ENCODE data around the gene ZMIZ2. TPM values are rescaled to one million over a fixed set of nuclear protein-coding genes. Genes with fewer than 3 reads are reported as not detected.
A peak's percentile ranks its signal among the peaks of the same experiment; 100 is the strongest.

ZMIZ2 gene
- total RNA-seq, 1 experiment from 2014 or later = 269 TPM

- H3K27me3 Mint-ChIP-seq (ENCODE audit: unreplicated experiment) = no peaks in the 10 kb centered on the region
- TF ChIP-seq CTCF (IDR thresholded peaks at IDR 0.05; ENCODE audit: unreplicated experiment) = no peak
- BruUV-seq (replicated peaks) = no TSS peak
- H3K36me3 Mint-ChIP-seq (ENCODE audit: insufficient read depth, unreplicated experiment) = peaks cover 40% of the 10 kb centered on the region
- H3K4me1 Mint-ChIP-seq (ENCODE audit: low read depth, unreplicated experiment) = peaks cover under 1% of the 10 kb centered on the region
- H3K27ac Mint-ChIP-seq (ENCODE audit: unreplicated experiment) = no peak overlapping the region
- DNase-seq = no peak
- intact Hi-C loops (cut with micrococcal nuclease; ENCODE audit: unreplicated experiment) = no loop called here
- CTCF ChIA-PET = interaction anchor here (0.5 kb wide), 1 partner anchor 126 kb away, joined by 8 read pairs; no protein-coding TSS in a partner anchor
- H3K4me3 Mint-ChIP-seq (ENCODE audit: low read depth, unreplicated experiment) = peak overlapping the region; percentile 12
- H3K9me3 Mint-ChIP-seq (ENCODE audit: low read depth, unreplicated experiment) = no peaks in the 10 kb centered on the region
Measured at GRCh38 chr7:44794331-44794730, 45.7 kb downstream of the ZMIZ2 start.

- Mint-ChIP-seq H3K4me3 (ENCODE audit: low read depth, unreplicated experiment) (peak overlapping the region; percentile 83), H3K9me3 (ENCODE audit: low read depth, unreplicated experiment) (no peaks in the 10 kb centered on the region), H3K36me3 (ENCODE audit: insufficient read depth, unreplicated experiment) (peaks cover 57% of the 10 kb centered on the region), H3K27me3 (ENCODE audit: unreplicated experiment) (no peaks in the 10 kb centered on the region), H3K27ac (ENCODE audit: unreplicated experiment) (peak overlapping the region; percentile 97), H3K4me1 (ENCODE audit: low read depth, unreplicated experiment) (peaks cover 17% of the 10 kb centered on the region)
- no peak for DNase-seq
- no peak for TF ChIP-seq CTCF (IDR thresholded peaks at IDR 0.05; ENCODE audit: unreplicated experiment)
- intact Hi-C loops (cut with micrococcal nuclease; ENCODE audit: unreplicated experiment) = loop anchor here (5.0 kb wide), 2 partner anchors 84 to 209 kb away; no protein-coding TSS in a partner anchor
- TSS peak; percentile 77 for BruUV-seq (replicated peaks)
- CTCF ChIA-PET = no interaction called here
Measured at GRCh38 chr7:44796034-44796503, 47.4 kb downstream of the ZMIZ2 start.

- CTCF ChIA-PET = no interaction called here
- no peak for TF ChIP-seq CTCF (IDR thresholded peaks at IDR 0.05; ENCODE audit: unreplicated experiment)
- intact Hi-C loops (cut with micrococcal nuclease; ENCODE audit: unreplicated experiment) = loop anchor here (5.0 kb wide), 2 partner anchors 84 to 209 kb away; no protein-coding TSS in a partner anchor
- BruUV-seq (replicated peaks) = TSS peak; percentile 13
- H3K27ac Mint-ChIP-seq (ENCODE audit: unreplicated experiment) = peak within 1 kb of the TSS; percentile 97
- H3K36me3 Mint-ChIP-seq (ENCODE audit: insufficient read depth, unreplicated experiment) = peaks cover 64% of the 10 kb centered on the region
- peak; percentile 100 for DNase-seq
- peak within 1 kb of the TSS; percentile 83 for H3K4me3 Mint-ChIP-seq (ENCODE audit: low read depth, unreplicated experiment)
- H3K9me3 Mint-ChIP-seq (ENCODE audit: low read depth, unreplicated experiment) = no peaks in the 10 kb centered on the region
- H3K27me3 Mint-ChIP-seq (ENCODE audit: unreplicated experiment) = no peaks in the 10 kb centered on the region
- peaks cover 23% of the 10 kb centered on the region for H3K4me1 Mint-ChIP-seq (ENCODE audit: low read depth, unreplicated experiment)
Measured at GRCh38 chr7:44796504-44797328, 48.1 kb downstream of the ZMIZ2 start, which contains the start of gene PPIA. PPIA (plus strand) TSS chr7:44796681; CDS start chr7:44796725, 44 bp downstream.

GRCh38 chr7:44797329-44798258 is 48.9 kb downstream of the ZMIZ2 start:
- BruUV-seq (replicated peaks) = TSS peak; percentile 49
- peak overlapping the region; percentile 97 for H3K27ac Mint-ChIP-seq (ENCODE audit: unreplicated experiment)
- peaks cover 73% of the 10 kb centered on the region for H3K36me3 Mint-ChIP-seq (ENCODE audit: insufficient read depth, unreplicated experiment)
- CTCF ChIA-PET = interaction anchor here (1.5 kb wide), 1 partner anchor 50 kb away, joined by 8 read pairs; the partner anchor contains the start of gene H2AZ2
- no peaks in the 10 kb centered on the region for H3K9me3 Mint-ChIP-seq (ENCODE audit: low read depth, unreplicated experiment)
- peak overlapping the region; percentile 83 for H3K4me3 Mint-ChIP-seq (ENCODE audit: low read depth, unreplicated experiment)
- peak; percentile 70 for TF ChIP-seq CTCF (IDR thresholded peaks at IDR 0.05; ENCODE audit: unreplicated experiment)
- DNase-seq = peak; percentile 95
- peaks cover 25% of the 10 kb centered on the region for H3K4me1 Mint-ChIP-seq (ENCODE audit: low read depth, unreplicated experiment)
- intact Hi-C loops (cut with micrococcal nuclease; ENCODE audit: unreplicated experiment) = loop anchor here (2.0 to 5.0 kb wide), 3 partner anchors 49 to 210 kb away; no protein-coding TSS in a partner anchor
- H3K27me3 Mint-ChIP-seq (ENCODE audit: unreplicated experiment) = no peaks in the 10 kb centered on the region
